Psoas muscle (tissue), 8 donors: ENCODE data around the gene MORF4L1. TPM values are rescaled to one million over a fixed set of nuclear protein-coding genes. Genes with fewer than 3 reads are reported as not detected.
A peak's percentile ranks its signal among the peaks of the same experiment; 100 is the strongest.
"Not testable (repeated sequence)": the region's sequence is repeated elsewhere in the genome, so short reads cannot be mapped to it uniquely, and the experiment has no call there.

Experiments used
- ATAC-seq, 4 donors: fragments of 200-7000 bp; cut with Tn5 transposase; one replicate each; pipeline ENCODE4 v1.9.1; 2020; ENCODE audit warnings: moderate library complexity in 3 of 4, mild to moderate bottlenecking in 2 of 4
- DNase-seq, 2 donors: peaks; one replicate each; pipeline ENCODE4 v3.0.0-alpha.2; 2020
- H3K27ac ChIP-seq: fragments of 200-600 bp; one replicate; pipeline ENCODE4 v1.8.0; 2022
- H3K27me3 ChIP-seq, 3 donors: fragments of 200-600 bp in 1 of 3; one replicate each; pipeline versions ENCODE4 v1.6.1 to v1.8.0; 2013 to 2022; ENCODE audit warnings: low read length in 2 of 3, mild to moderate bottlenecking in 2 of 3, moderate library complexity in 1 of 3; ENCODE audit not compliant: insufficient read depth in 3 of 3
- H3K36me3 ChIP-seq, 2 donors: fragments of 200-600 bp in 1 of 2; one replicate each; pipeline versions ENCODE4 v1.6.1 to v1.8.0; 2013 to 2022; ENCODE audit warnings: low read depth in 1 of 2, mild to moderate bottlenecking in 1 of 2, moderate library complexity in 1 of 2; ENCODE audit not compliant: insufficient read depth in 1 of 2
- H3K4me1 ChIP-seq: fragments of 200-600 bp; one replicate; pipeline ENCODE4 v1.8.0; 2022
- H3K4me3 ChIP-seq: fragments of 200-600 bp; one replicate; pipeline ENCODE4 v1.8.0; 2022; ENCODE audit warnings: mild to moderate bottlenecking
- H3K9me3 ChIP-seq: fragments of 200-600 bp; one replicate; pipeline ENCODE4 v1.8.0; 2022
- CTCF ChIP-seq: fragments of 200-600 bp; IDR thresholded peaks from one replicate; pipeline ENCODE4 v1.8.0; 2022; ENCODE audit warnings: antibody characterized with exemption
- WGBS, 3 donors: extraction: QIAGEN DNeasy Blood & Tissue Kit; methylation state at CpG; one replicate each; pipeline versions ENCODE4 v1.1.6 to v1.1.7; 2013; 5-methylcytosine and 5-hydroxymethylcytosine counted together
- intact Hi-C, 2 donors: fragments of 100-400 bp; cut with DNase I; formaldehyde crosslinking; loops; one replicate each; pipeline versions ENCODE4 v1.11.0 to v1.14.2; 2022
- polyA plus RNA-seq, 3 donors: library from polyadenylated mRNA; stranded (reverse); fragments of 200-250 nt; gene quantifications; one replicate each; pipeline ENCODE4 v1.2.3, GENCODE V29; 2013
- total RNA-seq, 4 donors: library from RNA; stranded (reverse); fragmentation: NEBNext Ultra II Directional in 2 of 4; extraction: Animal tissue kit (Norgen Biotek cat#: 25700) in 2 of 4; gene quantifications; one replicate each; pipeline versions ENCODE4 v1.2.1 to v1.2.4, GENCODE V29; 2021 to 2023
- donor health status: healthy with polysubstance abuse.
- donor health status: DM: no; HTN: no; CAD: no; lungs with moderate emphysema.
- donor health status: Bipolar disorder and iron deficiency.
- donor health status: healthy.
- donor health status: DM: yes; HTN: yes; CAD: no.
- donor health status: DM: no; HTN: no; CAD: no.
- donor health status: DM: no; HTN: no; CAD: no.
- donor health status: DM: yes; HTN: yes; CAD: no.

Gene MORF4L1
- total and polyA plus RNA-seq, 7 donors: 262 to 679 (median 327) TPM

DNA sequence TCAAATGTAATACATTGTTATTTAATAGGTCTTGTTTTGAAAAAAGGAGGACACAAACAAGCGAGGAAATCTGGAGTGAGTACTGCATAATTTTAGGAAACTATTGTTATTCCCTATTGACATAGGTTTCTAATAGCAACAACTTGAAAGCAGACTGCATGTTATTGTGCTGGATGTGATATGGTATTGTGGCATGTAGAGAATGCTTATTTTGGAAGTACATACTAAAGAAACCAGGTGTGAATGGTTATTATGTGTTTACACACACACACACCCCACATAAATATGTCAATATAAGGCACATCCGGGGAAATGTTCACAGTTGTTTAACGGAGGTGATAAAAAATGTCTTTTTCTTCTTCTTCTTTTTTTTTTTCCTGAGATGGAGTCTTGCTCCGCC, 5.9 kb upstream of the MORF4L1 start:
- 76 to 84% (median 80%) methylated on average over 3 to 4 of the region's 4 CpGs for WGBS, 3 donors
- Histone ChIP-seq H3K27me3 (no peaks in the 10 kb centered on the region), H3K4me1 (no peaks in the 10 kb centered on the region), H3K27ac (no peak overlapping the region), H3K4me3 (no peak overlapping the region), H3K36me3 (no peaks in the 10 kb centered on the region), H3K9me3 (no peaks in the 10 kb centered on the region)
- intact Hi-C loops: no loop called here
- TF ChIP-seq CTCF: no peak
- DNase-seq (no peak), ATAC-seq (no peak)

GRCh38 chr15:78868366-78868765, 4.3 kb upstream of the MORF4L1 start:
- WGBS, 3 donors: 91 to 94% (median 93%) methylated on average over 3 of the region's 3 CpGs
- Histone ChIP-seq H3K36me3 (no peaks in the 10 kb centered on the region), H3K4me3 (no peak overlapping the region), H3K9me3 (no peaks in the 10 kb centered on the region), H3K4me1 (no peaks in the 10 kb centered on the region), H3K27me3 (no peaks in the 10 kb centered on the region), H3K27ac (no peak overlapping the region)
- DNase-seq (no peak), ATAC-seq (no peak)
- intact Hi-C loops: no loop called here
- TF ChIP-seq CTCF: no peak

DNA sequence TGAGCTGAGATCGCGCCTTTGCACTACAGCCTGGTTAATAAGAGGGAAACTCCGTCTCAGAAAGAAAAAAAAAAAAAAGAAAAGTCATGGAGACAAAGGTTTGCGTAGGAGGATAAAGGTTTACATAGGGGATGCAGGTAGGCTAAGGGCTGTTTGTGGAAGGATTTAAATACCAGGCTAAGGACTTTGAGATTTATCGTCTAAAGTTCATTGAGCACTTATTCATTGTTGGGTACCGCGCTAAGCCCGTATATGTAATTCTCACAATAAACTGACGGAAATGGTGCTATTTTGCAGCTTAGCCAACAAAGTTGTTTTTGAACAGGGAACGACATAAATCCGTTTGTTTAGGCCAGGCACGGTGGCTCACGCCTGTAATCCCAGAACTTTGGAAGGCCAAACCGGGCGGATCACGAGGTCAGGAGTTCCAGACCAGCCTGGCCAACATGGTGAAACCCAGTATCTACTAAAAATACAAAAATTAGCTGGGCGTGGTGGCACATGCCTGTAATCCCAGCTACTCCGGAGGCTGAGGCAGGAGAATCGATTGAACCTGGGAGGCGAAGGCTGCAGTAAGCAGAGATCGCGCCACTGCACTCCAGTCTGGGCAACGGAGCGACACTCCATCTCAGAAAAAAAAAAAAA, 1.1 kb upstream of the MORF4L1 start:
- H3K27ac ChIP-seq: peak overlapping the region; percentile 99
- H3K27me3 ChIP-seq, H3K36me3 ChIP-seq, H3K9me3 ChIP-seq, DNase-seq, ATAC-seq: not testable (repeated sequence)
- intact Hi-C loops: loop anchor here in 1 of 2 donors (10.0 kb wide), 1 partner anchor 107 kb away; no protein-coding TSS in a partner anchor
- peak overlapping the region; percentile 84 for H3K4me3 ChIP-seq
- 85 to 91% (median 85%) methylated on average over 24 of the region's 24 CpGs for WGBS, 3 donors
- H3K4me1 ChIP-seq: peaks cover 21% of the 10 kb centered on the region

- no peaks in the 10 kb centered on the region for H3K9me3 ChIP-seq
- peak; percentile 79 to 88 for DNase-seq
- H3K27me3 ChIP-seq: no peaks in the 10 kb centered on the region
- peak overlapping the region; percentile 99 for H3K27ac ChIP-seq
- peaks cover 32% of the 10 kb centered on the region for H3K4me1 ChIP-seq
- WGBS, 3 donors: 0 to 1% (median 0%) methylated on average over 56 to 75 of the region's 75 CpGs
- ATAC-seq: peak; percentile 61 to 78 (median 66)
- TF ChIP-seq CTCF: peak; percentile 3
- peak overlapping the region; percentile 84 for H3K4me3 ChIP-seq
- no peaks in the 10 kb centered on the region for H3K36me3 ChIP-seq
- intact Hi-C loops: loop anchor here in 1 of 2 donors (10.0 kb wide), 1 partner anchor 108 kb away; no protein-coding TSS in a partner anchor
Measured at GRCh38 chr15:78872972-78873792, 492 bp downstream of the MORF4L1 start.
